ENCODE data around the gene MRPL43.

The MRPL43 gene

GRCh38 chr10:100960251-100960650 lies 27.0 kb downstream of the MRPL43 start:
- DNase-seq = no peak

- no peak for DNase-seq
These were observed 38.4 kb downstream of the MRPL43 start for GRCh38 chr10:100948916-100949315.

- no peak for DNase-seq
These were observed 41.5 kb downstream of the MRPL43 start for GRCh38 chr10:100945754-100946153.

- no peak for DNase-seq
These were observed 43.8 kb downstream of the MRPL43 start for GRCh38 chr10:100943508-100943907.

GRCh38 chr10:100942229-100942628 lies 45.1 kb downstream of the MRPL43 start:
- DNase-seq = no peak

- no peak for DNase-seq
These were observed 47.4 kb downstream of the MRPL43 start for GRCh38 chr10:100939763-100940344.
